Panc1 (cell line): ENCODE results near the gene HACL1. TPM values are rescaled to one million over a fixed set of nuclear protein-coding genes. Genes with fewer than 3 reads are reported as not detected.
A peak's percentile ranks its signal among the peaks of the same experiment; 100 is the strongest.

Experiments used
- ATAC-seq: fragments of 200-7000 bp; cut with Tn5 transposase; 2 replicates; pipeline ENCODE4 v1.9.1; 2020; ENCODE audit warnings: mild to moderate bottlenecking, moderate library complexity
- BruUV-seq: library from RNA; stranded (reverse); fragments of 400-500 nt; replicated peaks from 2 replicates; lab custom pipeline; 2021; lab: Mats Ljungman, UMichigan
- CTCF ChIA-PET: fragments of 300-600 bp; sonication (Branson Sonifier 250); formaldehyde crosslinking; loops from one replicate; lab custom pipeline; 2022; ENCODE audit warnings: antibody characterized with exemption; lab: Charles Lee
- POLR2A ChIA-PET: fragments of 300-600 bp; sonication (Branson Sonifier 250); formaldehyde crosslinking; loops from one replicate; lab custom pipeline; 2022; ENCODE audit warnings: antibody characterized with exemption; lab: Charles Lee
- DNase-seq: peaks from one replicate; pipeline ENCODE4 v3.0.0-alpha.2; 2010; ENCODE audit warnings: low read depth, low spot score
- H3K27ac ChIP-seq: 2 replicates; pipeline ENCODE4 v1.5.1; 2011; ENCODE audit warnings: mild to moderate bottlenecking, low read length, inconsistent platforms
- H3K27me3 ChIP-seq: fragments of 200-500 bp; sonication (Bioruptor generic); 2 replicates; pipeline ENCODE4 v1.6.0; 2014; ENCODE audit warnings: low read length, inconsistent platforms; ENCODE audit not compliant: control insufficient read depth, insufficient read depth
- H3K36me3 ChIP-seq: fragments of 200-500 bp; sonication (Bioruptor generic); 2 replicates; pipeline ENCODE4 v1.5.1; 2014; ENCODE audit warnings: inconsistent platforms, mild to moderate bottlenecking, low read length, moderate library complexity; ENCODE audit not compliant: control insufficient read depth, insufficient read depth
- H3K4me1 ChIP-seq: 2 replicates; pipeline ENCODE4 v1.5.1; 2011; ENCODE audit warnings: inconsistent platforms, mild to moderate bottlenecking, low read length, moderate library complexity; ENCODE audit not compliant: control insufficient read depth, insufficient read depth
- H3K4me3 ChIP-seq, 2 experiments: 2 replicates each; pipeline ENCODE4 v1.5.1; 2011 to 2012; ENCODE audit warnings: low read depth in 2 of 2, low read length in 2 of 2, mild to moderate bottlenecking in 2 of 2, inconsistent platforms in 1 of 2, moderate library complexity in 1 of 2
- H3K9me3 ChIP-seq: fragments of 200-500 bp; sonication (Bioruptor generic); 2 replicates; pipeline ENCODE4 v1.5.1; 2014; ENCODE audit warnings: low read depth, mild to moderate bottlenecking, inconsistent platforms, low read length, moderate library complexity; ENCODE audit not compliant: control insufficient read depth, insufficient read depth
- POLR2AphosphoS5 ChIP-seq: IDR thresholded peaks from 2 replicates; pipeline ENCODE4 v1.6.1; 2012; ENCODE audit warnings: mild to moderate bottlenecking, low read depth, low read length, moderate library complexity
- SIN3A ChIP-seq: IDR thresholded peaks from 2 replicates; pipeline ENCODE4 v1.6.1; 2012; ENCODE audit warnings: low read depth, mild to moderate bottlenecking, low read length, moderate library complexity, borderline replicate concordance; ENCODE audit not compliant: insufficient read depth
- TCF7L2 ChIP-seq: IDR thresholded peaks from 2 replicates; pipeline ENCODE4 v1.6.1; 2011; ENCODE audit warnings: mild to moderate bottlenecking, low read depth, low read length, inconsistent platforms
- in situ Hi-C: cut with HindIII; loops from 2 replicates; pipeline ENCODE4 v1.10.0; 2016; ENCODE audit warnings: low sequenced_read_pairs, low pct_unique_long_range_greater_than_20kb
- intact Hi-C: fragments of 100-400 bp; cut with micrococcal nuclease; formaldehyde crosslinking; loops from one replicate; pipeline ENCODE4 v1.10.0; 2022; ENCODE audit not compliant: unreplicated experiment
- total RNA-seq: library from RNA; stranded (reverse); gene quantifications from one replicate; pipeline ENCODE4 v1.2.1, GENCODE V29; 2021; ENCODE audit not compliant: unreplicated experiment
- TF ChIP-seq, protein P1 (sequence below): fragments of 450-650 bp; IDR thresholded peaks from 2 replicates; pipeline ENCODE4 v1.5.1; 2017; ENCODE audit warnings: mild to moderate bottlenecking
- TF ChIP-seq, protein P2 (sequence below), 2 experiments: IDR thresholded peaks; 2 replicates each; pipeline ENCODE4 v1.6.1; 2011 to 2012; ENCODE audit warnings: low read depth in 2 of 2, control low read depth in 1 of 2, low read length in 1 of 2, mild to moderate bottlenecking in 1 of 2, moderate library complexity in 1 of 2; ENCODE audit not compliant: insufficient read depth in 1 of 2

Gene HACL1
- total RNA-seq, 1 experiment from 2014 or later: 26.8 TPM

DNA sequence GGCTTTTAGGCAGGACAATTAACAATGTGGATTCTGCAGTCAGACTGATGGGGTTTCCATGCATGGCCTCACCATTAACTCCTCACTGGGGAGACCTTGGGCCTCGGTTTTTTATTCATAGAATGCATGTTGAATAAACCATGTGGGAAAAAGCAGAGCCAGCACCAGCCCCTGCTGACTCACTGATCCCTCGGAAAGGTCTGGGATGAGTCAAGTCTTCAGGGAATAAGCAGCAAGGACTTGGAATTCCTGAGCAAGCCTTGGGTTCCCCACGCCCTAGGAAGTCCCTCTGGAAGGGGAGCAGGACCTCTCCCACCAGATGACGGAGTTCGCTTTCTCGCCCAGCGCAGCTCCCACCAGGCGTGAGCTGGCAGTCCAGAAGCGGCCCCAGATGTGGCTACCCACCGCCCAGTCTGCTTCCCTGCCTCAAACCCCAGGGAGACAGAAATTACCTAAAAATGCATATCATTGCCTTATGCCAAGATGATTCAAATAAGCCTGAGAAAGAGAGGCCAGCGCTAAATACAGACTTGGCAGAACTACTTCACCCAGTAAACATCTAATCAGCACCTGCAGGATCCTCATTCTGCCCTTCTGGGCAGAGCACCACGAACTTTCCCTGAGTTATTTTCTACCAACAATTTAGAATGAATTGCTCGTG lies 45.6 kb upstream of the HACL1 start:
- no TSS peak for BruUV-seq
- POLR2A ChIA-PET: interaction anchor here (0.7 kb wide), 1 partner anchor 57 kb away, joined by 3 read pairs; no protein-coding TSS in a partner anchor
- no peaks in the 10 kb centered on the region for H3K27me3 ChIP-seq
- CTCF ChIA-PET: no interaction called here
- H3K36me3 ChIP-seq: no peaks in the 10 kb centered on the region
- no peak for TF ChIP-seq TCF7L2
- TF ChIP-seq, protein P1, sequence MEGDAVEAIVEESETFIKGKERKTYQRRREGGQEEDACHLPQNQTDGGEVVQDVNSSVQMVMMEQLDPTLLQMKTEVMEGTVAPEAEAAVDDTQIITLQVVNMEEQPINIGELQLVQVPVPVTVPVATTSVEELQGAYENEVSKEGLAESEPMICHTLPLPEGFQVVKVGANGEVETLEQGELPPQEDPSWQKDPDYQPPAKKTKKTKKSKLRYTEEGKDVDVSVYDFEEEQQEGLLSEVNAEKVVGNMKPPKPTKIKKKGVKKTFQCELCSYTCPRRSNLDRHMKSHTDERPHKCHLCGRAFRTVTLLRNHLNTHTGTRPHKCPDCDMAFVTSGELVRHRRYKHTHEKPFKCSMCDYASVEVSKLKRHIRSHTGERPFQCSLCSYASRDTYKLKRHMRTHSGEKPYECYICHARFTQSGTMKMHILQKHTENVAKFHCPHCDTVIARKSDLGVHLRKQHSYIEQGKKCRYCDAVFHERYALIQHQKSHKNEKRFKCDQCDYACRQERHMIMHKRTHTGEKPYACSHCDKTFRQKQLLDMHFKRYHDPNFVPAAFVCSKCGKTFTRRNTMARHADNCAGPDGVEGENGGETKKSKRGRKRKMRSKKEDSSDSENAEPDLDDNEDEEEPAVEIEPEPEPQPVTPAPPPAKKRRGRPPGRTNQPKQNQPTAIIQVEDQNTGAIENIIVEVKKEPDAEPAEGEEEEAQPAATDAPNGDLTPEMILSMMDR: no peak
- no peak for TF ChIP-seq POLR2AphosphoS5
- TF ChIP-seq, protein P2, sequence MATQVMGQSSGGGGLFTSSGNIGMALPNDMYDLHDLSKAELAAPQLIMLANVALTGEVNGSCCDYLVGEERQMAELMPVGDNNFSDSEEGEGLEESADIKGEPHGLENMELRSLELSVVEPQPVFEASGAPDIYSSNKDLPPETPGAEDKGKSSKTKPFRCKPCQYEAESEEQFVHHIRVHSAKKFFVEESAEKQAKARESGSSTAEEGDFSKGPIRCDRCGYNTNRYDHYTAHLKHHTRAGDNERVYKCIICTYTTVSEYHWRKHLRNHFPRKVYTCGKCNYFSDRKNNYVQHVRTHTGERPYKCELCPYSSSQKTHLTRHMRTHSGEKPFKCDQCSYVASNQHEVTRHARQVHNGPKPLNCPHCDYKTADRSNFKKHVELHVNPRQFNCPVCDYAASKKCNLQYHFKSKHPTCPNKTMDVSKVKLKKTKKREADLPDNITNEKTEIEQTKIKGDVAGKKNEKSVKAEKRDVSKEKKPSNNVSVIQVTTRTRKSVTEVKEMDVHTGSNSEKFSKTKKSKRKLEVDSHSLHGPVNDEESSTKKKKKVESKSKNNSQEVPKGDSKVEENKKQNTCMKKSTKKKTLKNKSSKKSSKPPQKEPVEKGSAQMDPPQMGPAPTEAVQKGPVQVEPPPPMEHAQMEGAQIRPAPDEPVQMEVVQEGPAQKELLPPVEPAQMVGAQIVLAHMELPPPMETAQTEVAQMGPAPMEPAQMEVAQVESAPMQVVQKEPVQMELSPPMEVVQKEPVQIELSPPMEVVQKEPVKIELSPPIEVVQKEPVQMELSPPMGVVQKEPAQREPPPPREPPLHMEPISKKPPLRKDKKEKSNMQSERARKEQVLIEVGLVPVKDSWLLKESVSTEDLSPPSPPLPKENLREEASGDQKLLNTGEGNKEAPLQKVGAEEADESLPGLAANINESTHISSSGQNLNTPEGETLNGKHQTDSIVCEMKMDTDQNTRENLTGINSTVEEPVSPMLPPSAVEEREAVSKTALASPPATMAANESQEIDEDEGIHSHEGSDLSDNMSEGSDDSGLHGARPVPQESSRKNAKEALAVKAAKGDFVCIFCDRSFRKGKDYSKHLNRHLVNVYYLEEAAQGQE (IDR thresholded peaks at IDR 0.05; ENCODE audit: insufficient read depth in 1 of 2, low read depth in 2 of 2, low read length in 1 of 2): no peak
- no peak for TF ChIP-seq SIN3A
- H3K9me3 ChIP-seq: no peaks in the 10 kb centered on the region
- DNase-seq (peak; percentile 75), ATAC-seq (peak; percentile 85)
- in situ Hi-C loops: no loop called here
- H3K4me3 ChIP-seq: peak overlapping the region in 1 of 2 experiments; percentile 26; a peak in 1 of 4 replicates
- peak overlapping the region; percentile 94 for H3K27ac ChIP-seq
- intact Hi-C loops: no loop called here
- H3K4me1 ChIP-seq: peaks cover 27% of the 10 kb centered on the region

DNA sequence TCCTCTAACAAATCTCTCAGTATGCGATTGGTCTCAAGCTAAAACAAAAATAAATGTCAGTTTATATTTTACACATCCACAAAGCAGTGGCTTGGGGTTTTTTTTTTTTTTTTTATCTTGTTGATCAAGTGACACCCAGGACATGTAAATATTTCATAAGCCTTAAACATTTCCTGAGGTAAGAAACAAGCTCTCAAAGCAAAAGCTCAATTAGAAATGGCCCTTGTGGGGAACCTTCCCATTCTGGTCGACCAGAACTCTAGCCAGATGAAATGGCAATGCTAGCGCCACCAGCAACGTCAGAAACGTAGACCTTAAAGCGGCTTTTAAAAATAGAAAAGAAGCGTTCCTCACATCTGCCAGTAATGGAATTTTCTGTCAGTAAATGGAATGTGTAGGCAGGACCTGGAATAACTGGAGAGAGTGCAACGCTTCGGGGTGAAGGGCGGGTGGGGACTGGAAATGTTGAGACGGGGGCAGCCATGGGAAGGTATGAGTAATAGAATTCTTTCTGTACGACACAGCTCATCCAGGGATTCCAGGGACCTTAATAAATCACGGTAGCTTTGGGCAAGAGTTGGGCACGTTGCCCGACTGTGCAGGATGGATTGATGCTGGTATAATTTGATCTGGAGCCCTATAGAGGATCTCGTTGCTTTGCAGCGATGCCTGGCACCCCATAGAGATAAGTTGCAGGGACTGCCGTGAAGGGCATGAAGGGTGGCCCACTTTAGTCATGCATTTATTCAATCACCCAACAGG lies 44.6 kb upstream of the HACL1 start:
- Histone ChIP-seq H3K4me1 (peaks cover 27% of the 10 kb centered on the region), H3K27ac (peak overlapping the region; percentile 94), H3K27me3 (no peaks in the 10 kb centered on the region), H3K4me3 (peak overlapping the region in 1 of 2 experiments; percentile 30; a peak in 2 of 4 replicates), H3K9me3 (no peaks in the 10 kb centered on the region), H3K36me3 (no peaks in the 10 kb centered on the region)
- intact Hi-C loops: no loop called here
- ChIA-PET POLR2A (interaction anchor here (0.6 to 1.0 kb wide), 2 partner anchors 11 to 411 kb away, joined by 9 to 14 read pairs; no protein-coding TSS in a partner anchor), CTCF (interaction anchor here (0.6 kb wide), 1 partner anchor 137 kb away, joined by 3 read pairs; no protein-coding TSS in a partner anchor)
- no TSS peak for BruUV-seq
- ATAC-seq (peak; percentile 89), DNase-seq (peak; percentile 63)
- TF ChIP-seq, protein P1: no peak
- peak; percentile 32; the same call in 1 of the 2 replicates for TF ChIP-seq POLR2AphosphoS5
- TF ChIP-seq, protein P2 (IDR thresholded peaks at IDR 0.05; ENCODE audit: insufficient read depth in 1 of 2, low read depth in 2 of 2, low read length in 1 of 2): no peak
- in situ Hi-C loops: no loop called here
